Measurements from ENCODE around the gene FAM107B.

GRCh38 chr10:14613588-14613920 is 161.1 kb downstream of the FAM107B start:
- TF ChIP-seq CTCF (IDR thresholded peaks at IDR 0.05) (no peak), POLR2AphosphoS5 (IDR thresholded peaks at IDR 0.05) (no peak)

Data from breast epithelium (tissue), 3 donors.